Activated CD4-positive, alpha-beta T cell treated with anti-CD3 and anti-CD28 coated beads, Interleukin-2, Interleukin-6, amounts not matched to agents 100 ng/mL and 50 ng/mL, durations not matched to agents 16 hours and 8 hours (primary cell): ENCODE data around the gene SPATS2L.

Experiments
- DNase-seq: peaks from one replicate; pipeline ENCODE4 v3.0.0-alpha.2; 2020

Gene SPATS2L

GRCh38 chr2:200448455-200448854, 142.0 kb downstream of the SPATS2L start:
- DNase-seq: peak; percentile 36

GRCh38 chr2:200449149-200449548, 142.7 kb downstream of the SPATS2L start:
- DNase-seq: peak; percentile 10

GRCh38 chr2:200450288-200450687, 143.8 kb downstream of the SPATS2L start:
- DNase-seq: no peak

GRCh38 chr2:200451511-200451910, 145.0 kb downstream of the SPATS2L start:
- no peak for DNase-seq

GRCh38 chr2:200452377-200452776, 145.9 kb downstream of the SPATS2L start:
- no peak for DNase-seq

- no peak for DNase-seq
These were observed 146.8 kb downstream of the SPATS2L start for GRCh38 chr2:200453142-200453852.

- DNase-seq: peak; percentile 73
These were observed 147.5 kb downstream of the SPATS2L start for GRCh38 chr2:200453853-200454534.

- peak; percentile 81 for DNase-seq
These were observed 148.7 kb downstream of the SPATS2L start for GRCh38 chr2:200454927-200455801.

- DNase-seq: peak; percentile 76
These were observed 149.5 kb downstream of the SPATS2L start for GRCh38 chr2:200455958-200456421.

- DNase-seq: no peak
These were observed 150.1 kb downstream of the SPATS2L start for GRCh38 chr2:200456567-200456966.

GRCh38 chr2:200459101-200459500, 152.6 kb downstream of the SPATS2L start:
- no peak for DNase-seq

- DNase-seq: no peak
These were observed 155.6 kb downstream of the SPATS2L start for GRCh38 chr2:200461846-200462710.

- no peak for DNase-seq
These were observed 157.0 kb downstream of the SPATS2L start for GRCh38 chr2:200463452-200463851.

GRCh38 chr2:200466425-200467418, 160.2 kb downstream of the SPATS2L start:
- peak; percentile 62 for DNase-seq

GRCh38 chr2:200467806-200468681, 161.6 kb downstream of the SPATS2L start:
- DNase-seq: peak; percentile 59

GRCh38 chr2:200469708-200470211, 163.3 kb downstream of the SPATS2L start:
- DNase-seq: no peak

GRCh38 chr2:200470230-200470629, 163.7 kb downstream of the SPATS2L start:
- no peak for DNase-seq

GRCh38 chr2:200471324-200471848, 164.9 kb downstream of the SPATS2L start:
- DNase-seq: peak; percentile 69

GRCh38 chr2:200471928-200472645, 165.6 kb downstream of the SPATS2L start:
- no peak for DNase-seq
